WTC11 (cell line): ENCODE results near the gene LAMA5. TPM values are rescaled to one million over a fixed set of nuclear protein-coding genes. Genes with fewer than 3 reads are reported as not detected.

Source experiments
- ATAC-seq: fragments of 200-7000 bp; cut with Tn5 transposase; 2 replicates; pipeline ENCODE4 v1.10.0; 2021; ENCODE audit warnings: mild to moderate bottlenecking, moderate library complexity
- CTCF ChIA-PET: fragments of 300-600 bp; sonication (Branson Sonifier 250); formaldehyde crosslinking; loops from one replicate; lab custom pipeline; 2021; ENCODE audit warnings: antibody characterized with exemption; lab: Charles Lee
- POLR2A ChIA-PET: fragments of 350-600 bp; sonication (Branson Sonifier 250); formaldehyde crosslinking; loops from one replicate; lab custom pipeline; 2021; ENCODE audit warnings: antibody characterized with exemption; lab: Charles Lee
- DNase-seq: peaks from one replicate; pipeline ENCODE4 v3.0.0; 2021; ENCODE audit warnings: low spot score
- H3K27ac Mint-ChIP-seq: 2 replicates; pipeline ENCODE4 v1.8.0; 2021; ENCODE audit warnings: mixed read lengths
- H3K27me3 Mint-ChIP-seq: 2 replicates; pipeline ENCODE4 v1.8.0; 2021; ENCODE audit warnings: low read depth, mild to moderate bottlenecking, moderate library complexity, mixed read lengths
- H3K36me3 Mint-ChIP-seq: 2 replicates; pipeline ENCODE4 v1.8.0; 2021; ENCODE audit warnings: mixed read lengths
- H3K4me1 Mint-ChIP-seq: 2 replicates; pipeline ENCODE4 v1.8.0; 2022; ENCODE audit warnings: mixed read lengths
- H3K4me3 Mint-ChIP-seq: 2 replicates; pipeline ENCODE4 v1.8.0; 2021; ENCODE audit warnings: mild to moderate bottlenecking, moderate library complexity, mixed read lengths
- H3K9me3 Mint-ChIP-seq: 2 replicates; pipeline ENCODE4 v1.8.0; 2021; ENCODE audit warnings: mixed read lengths
- ATF2 ChIP-seq: sonication (generic); formaldehyde crosslinking; IDR thresholded peaks from 2 replicates; pipeline ENCODE4 v1.8.1; 2022; ENCODE audit warnings: low read depth, missing genetic modification reagents, borderline replicate concordance
- CREM ChIP-seq: sonication (generic); formaldehyde crosslinking; IDR thresholded peaks from 2 replicates; pipeline ENCODE4 v1.8.1; 2022; ENCODE audit warnings: mild to moderate bottlenecking, missing genetic modification reagents, moderate library complexity
- E2F4 ChIP-seq: sonication (generic); formaldehyde crosslinking; IDR thresholded peaks from 2 replicates; pipeline ENCODE4 v1.8.1; 2022; ENCODE audit warnings: low read depth, mild to moderate bottlenecking, moderate library complexity, missing genetic modification reagents, borderline replicate concordance
- ESRRA ChIP-seq: sonication (generic); formaldehyde crosslinking; IDR thresholded peaks from 2 replicates; pipeline ENCODE4 v1.8.1; 2022; ENCODE audit warnings: mild to moderate bottlenecking, missing genetic modification reagents, borderline replicate concordance
- ETV6 ChIP-seq: sonication (generic); formaldehyde crosslinking; IDR thresholded peaks from 2 replicates; pipeline ENCODE4 v1.8.1; 2022; ENCODE audit warnings: mild to moderate bottlenecking, missing genetic modification reagents
- GRHL2 ChIP-seq: fragments of 250-450 bp; sonication (Bioruptor Pico); IDR thresholded peaks from 2 replicates; pipeline ENCODE4 v1.8.0; 2022; ENCODE audit warnings: mild to moderate bottlenecking, moderate library complexity; ENCODE audit not compliant: insufficient replicate concordance, severe bottlenecking
- KAT7 ChIP-seq: sonication (generic); formaldehyde crosslinking; IDR thresholded peaks from 2 replicates; pipeline ENCODE4 v1.8.1; 2023; ENCODE audit warnings: missing genetic modification reagents, mild to moderate bottlenecking, borderline replicate concordance
- NFE2L1 ChIP-seq: sonication (generic); formaldehyde crosslinking; IDR thresholded peaks from 2 replicates; pipeline ENCODE4 v1.8.1; 2023; ENCODE audit warnings: missing genetic modification reagents
- NFYB ChIP-seq: sonication (generic); formaldehyde crosslinking; conservative IDR thresholded peaks from 2 replicates; pipeline ENCODE4 v1.8.0; 2022; ENCODE audit warnings: low read depth, missing genetic modification reagents
- NR2C2 ChIP-seq: sonication (generic); formaldehyde crosslinking; IDR thresholded peaks from 2 replicates; pipeline ENCODE4 v1.8.0; 2022; ENCODE audit warnings: mild to moderate bottlenecking, missing genetic modification reagents
- PRDM15 ChIP-seq: sonication (generic); formaldehyde crosslinking; IDR thresholded peaks from 2 replicates; pipeline ENCODE4 v1.8.0; 2022; ENCODE audit warnings: missing genetic modification reagents
- SMAD4 ChIP-seq: sonication (generic); formaldehyde crosslinking; IDR thresholded peaks from 2 replicates; pipeline ENCODE4 v1.8.0; 2022; ENCODE audit warnings: mild to moderate bottlenecking, missing genetic modification reagents
- TEAD4 ChIP-seq: sonication (generic); formaldehyde crosslinking; IDR thresholded peaks from 2 replicates; pipeline ENCODE4 v1.8.0; 2022; ENCODE audit warnings: mild to moderate bottlenecking, missing genetic modification reagents
- ZNF281 ChIP-seq: sonication (generic); formaldehyde crosslinking; IDR thresholded peaks from 2 replicates; pipeline ENCODE4 v1.8.0; 2023; ENCODE audit warnings: mild to moderate bottlenecking, missing genetic modification reagents
- ZNF396 ChIP-seq: fragments of 250-450 bp; sonication (Bioruptor Pico); IDR thresholded peaks from 2 replicates; pipeline ENCODE4 v1.8.0; 2021; ENCODE audit warnings: mild to moderate bottlenecking, moderate library complexity, borderline replicate concordance
- ZNF416 ChIP-seq: fragments of 250-450 bp; sonication (Bioruptor Pico); IDR thresholded peaks from 2 replicates; pipeline ENCODE4 v1.9.0; 2021; ENCODE audit warnings: mild to moderate bottlenecking, inconsistent platforms
- ZNF425 ChIP-seq: fragments of 250-450 bp; sonication (Bioruptor Pico); conservative IDR thresholded peaks from 2 replicates; pipeline ENCODE4 v1.9.0; 2021; ENCODE audit warnings: mild to moderate bottlenecking
- total RNA-seq: library from RNA; stranded (reverse); gene quantifications from 3 replicates; pipeline ENCODE4 v1.2.3, GENCODE V29; 2021
- TF ChIP-seq, protein P1 (sequence below): sonication (generic); formaldehyde crosslinking; IDR thresholded peaks from 2 replicates; pipeline ENCODE4 v1.8.1; 2023; ENCODE audit warnings: mild to moderate bottlenecking, missing genetic modification reagents, moderate library complexity
- TF ChIP-seq, protein P2 (sequence below): sonication (generic); formaldehyde crosslinking; IDR thresholded peaks from 2 replicates; pipeline ENCODE4 v1.8.1; 2022; ENCODE audit warnings: mild to moderate bottlenecking, missing genetic modification reagents, moderate library complexity, borderline replicate concordance
- TF ChIP-seq, protein P3 (sequence below): sonication (generic); formaldehyde crosslinking; IDR thresholded peaks from 2 replicates; pipeline ENCODE4 v1.8.1; 2023; ENCODE audit warnings: mild to moderate bottlenecking, missing genetic modification reagents
- TF ChIP-seq, protein P4 (sequence below): fragments of 250-450 bp; sonication (Bioruptor Pico); IDR thresholded peaks from 2 replicates; pipeline ENCODE4 v1.9.0; 2021; ENCODE audit warnings: mild to moderate bottlenecking

LAMA5 gene
- total RNA-seq, 1 experiment from 2014 or later = 329 TPM

- TF ChIP-seq PRDM15 = no peak
- no peak for TF ChIP-seq KAT7 (CRISPR knock-in tag)
- TF ChIP-seq, protein P1, sequence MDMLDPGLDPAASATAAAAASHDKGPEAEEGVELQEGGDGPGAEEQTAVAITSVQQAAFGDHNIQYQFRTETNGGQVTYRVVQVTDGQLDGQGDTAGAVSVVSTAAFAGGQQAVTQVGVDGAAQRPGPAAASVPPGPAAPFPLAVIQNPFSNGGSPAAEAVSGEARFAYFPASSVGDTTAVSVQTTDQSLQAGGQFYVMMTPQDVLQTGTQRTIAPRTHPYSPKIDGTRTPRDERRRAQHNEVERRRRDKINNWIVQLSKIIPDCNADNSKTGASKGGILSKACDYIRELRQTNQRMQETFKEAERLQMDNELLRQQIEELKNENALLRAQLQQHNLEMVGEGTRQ (CRISPR knock-in tag) = no peak
- TF ChIP-seq, protein P2, sequence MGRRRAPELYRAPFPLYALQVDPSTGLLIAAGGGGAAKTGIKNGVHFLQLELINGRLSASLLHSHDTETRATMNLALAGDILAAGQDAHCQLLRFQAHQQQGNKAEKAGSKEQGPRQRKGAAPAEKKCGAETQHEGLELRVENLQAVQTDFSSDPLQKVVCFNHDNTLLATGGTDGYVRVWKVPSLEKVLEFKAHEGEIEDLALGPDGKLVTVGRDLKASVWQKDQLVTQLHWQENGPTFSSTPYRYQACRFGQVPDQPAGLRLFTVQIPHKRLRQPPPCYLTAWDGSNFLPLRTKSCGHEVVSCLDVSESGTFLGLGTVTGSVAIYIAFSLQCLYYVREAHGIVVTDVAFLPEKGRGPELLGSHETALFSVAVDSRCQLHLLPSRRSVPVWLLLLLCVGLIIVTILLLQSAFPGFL (CRISPR knock-in tag) = no peak
- TF ChIP-seq ESRRA (CRISPR knock-in tag) = no peak
- TF ChIP-seq NFE2L1 (CRISPR knock-in tag) = no peak
These were observed 101.7 kb downstream of the LAMA5 start (continued) for GRCh38 chr20:62265365-62265764.

GRCh38 chr20:62263396-62263795 is 103.7 kb downstream of the LAMA5 start:
- H3K4me3 Mint-ChIP-seq = no peak overlapping the region
- ChIA-PET POLR2A (no interaction called here), CTCF (no interaction called here)
- H3K9me3 Mint-ChIP-seq = peaks cover 21% of the 10 kb centered on the region
- ATAC-seq (no peak), DNase-seq (no peak)
- no peak overlapping the region for H3K27ac Mint-ChIP-seq
- H3K4me1 Mint-ChIP-seq = no peaks in the 10 kb centered on the region
- no peaks in the 10 kb centered on the region for H3K27me3 Mint-ChIP-seq
- H3K36me3 Mint-ChIP-seq = peaks cover 58% of the 10 kb centered on the region
- TF ChIP-seq ZNF425 (no peak), ZNF281 (no peak), SMAD4 (CRISPR knock-in tag) (no peak), ETV6 (CRISPR knock-in tag) (no peak), ZNF416 (no peak), NR2C2 (CRISPR knock-in tag) (no peak), ZNF396 (CRISPR knock-in tag) (no peak), NFYB (CRISPR knock-in tag) (no peak), TEAD4 (CRISPR knock-in tag) (no peak), ESRRA (CRISPR knock-in tag) (no peak), ATF2 (CRISPR knock-in tag) (no peak), CREM (CRISPR knock-in tag) (no peak), GRHL2 (CRISPR knock-in tag) (no peak), E2F4 (CRISPR knock-in tag) (no peak)
- TF ChIP-seq, protein P3, sequence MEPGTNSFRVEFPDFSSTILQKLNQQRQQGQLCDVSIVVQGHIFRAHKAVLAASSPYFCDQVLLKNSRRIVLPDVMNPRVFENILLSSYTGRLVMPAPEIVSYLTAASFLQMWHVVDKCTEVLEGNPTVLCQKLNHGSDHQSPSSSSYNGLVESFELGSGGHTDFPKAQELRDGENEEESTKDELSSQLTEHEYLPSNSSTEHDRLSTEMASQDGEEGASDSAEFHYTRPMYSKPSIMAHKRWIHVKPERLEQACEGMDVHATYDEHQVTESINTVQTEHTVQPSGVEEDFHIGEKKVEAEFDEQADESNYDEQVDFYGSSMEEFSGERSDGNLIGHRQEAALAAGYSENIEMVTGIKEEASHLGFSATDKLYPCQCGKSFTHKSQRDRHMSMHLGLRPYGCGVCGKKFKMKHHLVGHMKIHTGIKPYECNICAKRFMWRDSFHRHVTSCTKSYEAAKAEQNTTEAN = no peak
- TF ChIP-seq, protein P4, sequence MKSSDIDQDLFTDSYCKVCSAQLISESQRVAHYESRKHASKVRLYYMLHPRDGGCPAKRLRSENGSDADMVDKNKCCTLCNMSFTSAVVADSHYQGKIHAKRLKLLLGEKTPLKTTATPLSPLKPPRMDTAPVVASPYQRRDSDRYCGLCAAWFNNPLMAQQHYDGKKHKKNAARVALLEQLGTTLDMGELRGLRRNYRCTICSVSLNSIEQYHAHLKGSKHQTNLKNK = no peak
